ENCODE data around the gene SH3BP1.

- TF ChIP-seq CTCF (IDR thresholded peaks at IDR 0.05) (no peak), POLR2AphosphoS5 (IDR thresholded peaks at IDR 0.05) (no peak), POLR2A (IDR thresholded peaks at IDR 0.05) (no peak), EP300 (IDR thresholded peaks at IDR 0.05) (no peak)
These were observed 31.5 kb upstream of the SH3BP1 start for GRCh38 chr22:37607935-37608476.

Measured in upper lobe of left lung (tissue), 4 donors.